IPS DF 6.9 (cell line): Measurements from ENCODE around the gene TMEM117.

Experiments
- DNase-seq: peaks from one replicate; pipeline ENCODE4 v3.0.0-alpha.2; 2013; ENCODE audit warnings: low read depth, low spot score
- H3K27ac ChIP-seq: one replicate; pipeline ENCODE4 v1.5.1; 2013; ENCODE audit warnings: low read length, control low read depth
- H3K27me3 ChIP-seq: 2 replicates; pipeline ENCODE4 v1.6.1; 2013; ENCODE audit warnings: mild to moderate bottlenecking, low read length; ENCODE audit not compliant: control insufficient read depth, insufficient read depth
- H3K36me3 ChIP-seq: 2 replicates; pipeline ENCODE4 v1.6.1; 2013; ENCODE audit warnings: low read length; ENCODE audit not compliant: control insufficient read depth, insufficient read depth
- H3K4me1 ChIP-seq: 2 replicates; pipeline ENCODE4 v1.6.1; 2013; ENCODE audit warnings: low read length; ENCODE audit not compliant: control insufficient read depth, insufficient read depth
- H3K4me3 ChIP-seq: 2 replicates; pipeline ENCODE4 v1.5.1; 2013; ENCODE audit warnings: mild to moderate bottlenecking, low read length
- H3K9me3 ChIP-seq: 2 replicates; pipeline ENCODE4 v1.6.1; 2013; ENCODE audit warnings: low read length, inconsistent platforms; ENCODE audit not compliant: control insufficient read depth, insufficient read depth
- whole genome bisulfite sequencing: extraction: QIAGEN DNeasy Blood & Tissue Kit; methylation state at CpG from one replicate; pipeline ENCODE4 v1.1.7; 2013; ENCODE audit warnings: mixed read lengths, missing lambda C conversion rate; ENCODE audit not compliant: insufficient read length, insufficient coverage; 5-methylcytosine and 5-hydroxymethylcytosine counted together

TMEM117 gene

GRCh38 chr12:43835656-43836474, at the start of gene TMEM117:
TSS of gene TMEM117 (plus strand) at chr12:43836081.
- no CpG with 5 or more reads among the region's 103 CpGs for WGBS
- Histone ChIP-seq H3K9me3 (no peaks in the 10 kb centered on the region), H3K36me3 (no peaks in the 10 kb centered on the region), H3K4me1 (no peaks in the 10 kb centered on the region; the same call in 1 of the 2 replicates), H3K27me3 (peaks cover 8% of the 10 kb centered on the region; the same call in 1 of the 2 replicates), H3K4me3 (peak within 1 kb of the TSS; percentile 97), H3K27ac (no peak within 1 kb of the TSS)
- DNase-seq, result no peak

- H3K27ac ChIP-seq, result no peak overlapping the region
- DNase-seq, result no peak
- no peaks in the 10 kb centered on the region for H3K4me1 ChIP-seq
- no peaks in the 10 kb centered on the region for H3K36me3 ChIP-seq
- no peaks in the 10 kb centered on the region for H3K9me3 ChIP-seq
- H3K27me3 ChIP-seq, result no peaks in the 10 kb centered on the region
- no peak overlapping the region for H3K4me3 ChIP-seq
These were observed 48.8 kb upstream of the TMEM117 start for GRCh38 chr12:43786899-43787693.

- H3K9me3 ChIP-seq, result no peaks in the 10 kb centered on the region
- H3K36me3 ChIP-seq, result no peaks in the 10 kb centered on the region
- no peaks in the 10 kb centered on the region for H3K4me1 ChIP-seq
- H3K27ac ChIP-seq, result no peak overlapping the region
- no peaks in the 10 kb centered on the region for H3K27me3 ChIP-seq
- DNase-seq, result no peak
- no peak overlapping the region for H3K4me3 ChIP-seq
These were observed 45.9 kb upstream of the TMEM117 start for GRCh38 chr12:43789941-43790340.

- DNase-seq, result no peak
- no peaks in the 10 kb centered on the region for H3K9me3 ChIP-seq
- H3K4me3 ChIP-seq, result no peak overlapping the region
- no CpG with 5 or more reads among the region's 2 CpGs for WGBS
- no peaks in the 10 kb centered on the region for H3K4me1 ChIP-seq
- no peaks in the 10 kb centered on the region; the same call in 1 of the 2 replicates for H3K36me3 ChIP-seq
- H3K27me3 ChIP-seq, result no peaks in the 10 kb centered on the region
- H3K27ac ChIP-seq, result no peak overlapping the region
These were observed 40.1 kb upstream of the TMEM117 start for GRCh38 chr12:43795716-43796280.

- H3K36me3 ChIP-seq, result no peaks in the 10 kb centered on the region; the same call in 1 of the 2 replicates
- no peaks in the 10 kb centered on the region for H3K27me3 ChIP-seq
- no peak for DNase-seq
- no peaks in the 10 kb centered on the region for H3K4me1 ChIP-seq
- no peak overlapping the region for H3K27ac ChIP-seq
- no peaks in the 10 kb centered on the region for H3K9me3 ChIP-seq
- WGBS, result 100% methylated on average over 1 of the region's 4 CpGs
- no peak overlapping the region for H3K4me3 ChIP-seq
These were observed 38.2 kb upstream of the TMEM117 start for GRCh38 chr12:43797561-43798217.

- H3K4me1 ChIP-seq, result no peaks in the 10 kb centered on the region
- H3K36me3 ChIP-seq, result no peaks in the 10 kb centered on the region
- WGBS, result no CpG with 5 or more reads among the region's 20 CpGs
- no peaks in the 10 kb centered on the region for H3K9me3 ChIP-seq
- no peak overlapping the region for H3K27ac ChIP-seq
- H3K27me3 ChIP-seq, result no peaks in the 10 kb centered on the region
- H3K4me3 ChIP-seq, result peak overlapping the region; percentile 82; the same call in 1 of the 2 replicates
- DNase-seq, result no peak
These were observed 30.6 kb upstream of the TMEM117 start for GRCh38 chr12:43805149-43805859.

- Histone ChIP-seq H3K4me1 (no peaks in the 10 kb centered on the region), H3K9me3 (no peaks in the 10 kb centered on the region), H3K36me3 (no peaks in the 10 kb centered on the region), H3K4me3 (peak within 1 kb of the TSS; percentile 82), H3K27me3 (no peaks in the 10 kb centered on the region), H3K27ac (no peak within 1 kb of the TSS)
- no CpG with 5 or more reads among the region's 89 CpGs for WGBS
- DNase-seq, result no peak
These were observed 29.8 kb upstream of the TMEM117 start, which contains the start of gene TWF1 for GRCh38 chr12:43805860-43806736. TSS of gene TWF1 (minus strand) at chr12:43806317. CDS start at chr12:43806245, 72 bp downstream.

- no peak for DNase-seq
- WGBS, result no CpG with 5 or more reads among the region's 3 CpGs
- no peaks in the 10 kb centered on the region for H3K36me3 ChIP-seq
- no peak overlapping the region for H3K27ac ChIP-seq
- H3K9me3 ChIP-seq, result no peaks in the 10 kb centered on the region
- H3K27me3 ChIP-seq, result no peaks in the 10 kb centered on the region
- H3K4me3 ChIP-seq, result peak overlapping the region; percentile 82; the same call in 1 of the 2 replicates
- no peaks in the 10 kb centered on the region for H3K4me1 ChIP-seq
These were observed 29.2 kb upstream of the TMEM117 start for GRCh38 chr12:43806737-43807072.

GRCh38 chr12:43807386-43807785, 28.5 kb upstream of the TMEM117 start:
- DNase-seq, result no peak
- Histone ChIP-seq H3K36me3 (no peaks in the 10 kb centered on the region), H3K4me3 (no peak overlapping the region), H3K27ac (no peak overlapping the region), H3K27me3 (no peaks in the 10 kb centered on the region), H3K4me1 (no peaks in the 10 kb centered on the region), H3K9me3 (no peaks in the 10 kb centered on the region)
- WGBS, result no CpG with 5 or more reads among the region's 3 CpGs
